Measurements from ENCODE around the gene C1orf226. TPM values are rescaled to one million over a fixed set of nuclear protein-coding genes. Genes with fewer than 3 reads are reported as not detected.
"Not testable (repeated sequence)": the region's sequence is repeated elsewhere in the genome, so short reads cannot be mapped to it uniquely, and the experiment has no call there.

The C1orf226 gene
- total RNA-seq, 1 donor from 2014 or later, result 2.0 TPM

DNA sequence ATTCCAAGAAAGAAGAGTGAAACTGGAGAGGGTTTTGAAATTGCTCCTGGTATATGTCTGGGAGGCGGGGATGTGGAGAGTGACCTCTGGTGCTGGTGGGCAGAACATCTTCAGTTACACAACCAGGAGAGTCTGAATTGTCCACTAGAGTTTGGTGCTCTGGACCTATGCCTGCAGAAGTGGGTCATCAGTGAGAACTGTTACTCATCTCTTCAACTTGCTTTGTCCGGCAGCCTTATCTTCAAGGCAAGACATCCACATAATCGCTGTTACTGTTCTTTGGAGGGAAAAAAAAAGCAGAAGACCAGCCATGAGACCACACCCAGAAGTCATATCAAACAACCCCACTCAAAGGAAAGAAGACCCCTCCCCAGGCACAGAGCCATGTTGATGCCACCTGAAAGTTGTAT lies 15.5 kb downstream of the C1orf226 start:
- no peak for DNase-seq (ENCODE audit: low spot score)
- intact Hi-C loops (cut with DNase I), result no loop called here

DNA sequence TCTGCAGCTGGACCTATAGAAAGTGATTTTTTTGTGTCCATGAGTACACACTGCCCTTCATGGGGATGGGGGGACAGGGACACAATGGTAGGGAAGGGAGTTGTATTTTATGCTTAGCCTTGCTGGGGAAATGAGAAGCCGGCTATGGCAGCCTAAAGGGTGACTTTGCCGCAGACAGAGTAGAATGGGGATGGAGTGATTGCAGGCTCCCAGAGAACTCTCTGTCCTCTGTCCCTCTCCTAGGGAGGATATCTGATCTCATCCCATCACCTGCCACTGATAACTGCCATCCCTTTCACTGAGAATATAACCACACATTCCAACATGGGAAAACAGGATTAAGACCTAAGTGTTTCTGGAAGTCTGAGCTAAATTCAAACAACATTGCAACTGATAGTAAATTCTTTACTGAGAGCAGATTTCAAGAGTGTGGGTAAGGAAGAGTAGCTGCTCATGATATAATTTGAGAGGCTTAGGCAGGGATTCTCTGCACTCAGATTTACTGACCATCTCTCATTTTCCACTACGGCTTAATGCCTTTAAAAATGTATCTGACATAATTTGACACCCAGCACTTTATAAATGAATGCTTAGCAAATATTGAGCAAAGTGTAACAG lies 16.5 kb downstream of the C1orf226 start:
- intact Hi-C loops (cut with DNase I), result no loop called here
- no peak for DNase-seq (ENCODE audit: low spot score)

DNA sequence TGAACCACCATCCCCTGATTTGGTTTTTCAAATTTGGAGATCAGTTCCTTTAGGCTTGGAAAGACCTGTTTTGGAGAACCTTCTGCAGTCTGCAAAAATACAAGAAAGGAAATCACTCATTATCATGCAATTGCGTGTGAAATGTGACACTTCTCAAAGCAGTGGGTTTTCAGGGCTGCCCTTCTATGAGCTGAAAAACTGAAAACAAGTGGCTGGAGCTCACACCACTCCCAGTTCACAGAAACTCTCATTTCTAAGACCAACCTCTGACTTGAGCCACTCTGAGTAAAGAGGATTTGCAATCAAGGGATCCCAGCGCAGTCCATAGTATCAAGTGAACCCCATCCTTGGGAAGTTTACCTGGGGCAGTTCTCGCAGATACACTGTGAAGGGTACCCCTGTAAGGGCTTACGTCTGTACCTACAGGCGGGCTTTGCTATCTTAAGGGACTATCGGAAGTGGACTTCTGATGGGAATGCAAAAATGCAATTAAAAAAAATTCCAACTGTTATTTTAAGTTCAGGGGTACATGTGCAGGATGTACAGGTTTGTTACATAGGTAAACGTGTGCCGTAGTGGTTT lies 17.6 kb downstream of the C1orf226 start:
- DNase-seq (ENCODE audit: low spot score), result no peak
- intact Hi-C loops (cut with DNase I), result no loop called here

DNA sequence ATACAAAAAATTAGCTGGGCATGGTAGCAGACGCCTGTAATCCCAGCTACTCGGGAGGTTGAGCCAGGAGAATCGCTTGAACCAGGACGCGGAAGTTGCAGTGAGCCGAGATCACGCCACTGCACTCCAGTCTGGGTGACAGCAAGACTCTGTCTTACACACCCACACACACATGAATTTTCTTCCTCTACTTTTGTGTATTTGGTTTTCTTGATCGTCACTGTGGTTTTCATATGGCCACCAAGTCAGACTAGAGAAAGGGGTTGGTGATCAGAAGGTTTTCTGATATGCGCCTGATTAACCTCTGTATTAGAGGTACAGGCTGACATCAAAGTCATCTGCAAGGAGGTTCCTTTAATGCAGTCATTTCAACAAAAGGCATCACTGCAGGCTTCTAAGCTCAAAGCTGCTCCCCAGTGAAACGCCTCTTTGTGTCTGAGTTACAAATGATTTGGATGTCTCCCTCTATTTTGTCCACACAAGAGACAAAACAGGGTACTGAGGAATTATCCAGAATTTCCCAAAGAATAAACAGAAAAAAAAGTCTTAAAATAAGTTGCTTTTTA lies 19.3 kb downstream of the C1orf226 start:
- DNase-seq (ENCODE audit: low spot score), result no peak
- intact Hi-C loops (cut with DNase I), result no loop called here

DNA sequence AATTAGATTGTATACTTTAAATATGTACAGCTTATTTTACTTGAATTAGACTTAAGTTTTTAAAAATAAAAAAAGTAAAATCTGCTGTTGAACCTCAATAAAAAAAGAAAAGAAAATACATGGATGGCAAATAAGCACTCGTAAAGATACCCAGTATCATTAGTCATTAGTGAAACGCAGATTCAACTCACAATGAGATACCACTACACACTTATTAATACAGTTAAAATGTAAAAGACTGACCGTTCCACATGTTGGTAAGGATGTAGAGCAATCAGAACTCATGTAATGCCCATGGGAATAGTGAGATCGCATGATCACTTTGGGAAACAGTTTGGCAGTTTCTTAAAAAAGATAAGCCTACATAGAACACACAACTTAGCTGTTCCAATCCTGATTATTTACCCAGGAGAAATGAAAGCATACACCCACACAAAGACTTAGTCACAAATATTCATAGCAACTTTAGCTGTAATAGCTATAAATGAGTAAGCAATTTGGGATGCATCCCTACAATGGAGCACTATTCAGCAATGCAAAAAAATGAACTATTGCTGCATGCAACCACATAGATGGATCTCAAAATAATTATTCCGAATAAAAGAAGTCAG lies 23.1 kb downstream of the C1orf226 start:
- DNase-seq (ENCODE audit: low spot score), result no peak
- intact Hi-C loops (cut with DNase I), result no loop called here

DNA sequence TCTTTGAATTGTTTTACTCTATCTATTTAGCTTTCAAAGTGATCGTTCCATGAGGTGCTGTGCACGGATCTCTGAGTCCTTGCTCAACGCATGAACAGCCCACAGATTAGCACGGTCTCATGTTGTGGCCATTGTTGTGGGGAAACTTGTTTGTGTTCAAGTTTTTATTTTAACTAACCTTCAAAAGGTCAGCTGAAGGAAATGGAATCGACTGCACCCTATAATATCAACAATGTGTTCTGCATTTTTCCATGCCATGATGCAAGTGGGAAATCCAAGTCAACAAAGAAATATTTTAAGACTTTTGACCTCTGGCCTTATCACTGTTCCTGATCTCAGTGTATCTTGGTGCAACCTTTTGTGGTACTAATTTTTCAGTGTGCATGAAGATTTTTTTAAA lies 24.3 kb downstream of the C1orf226 start:
- DNase-seq (ENCODE audit: low spot score), result no peak
- intact Hi-C loops (cut with DNase I), result no loop called here

DNA sequence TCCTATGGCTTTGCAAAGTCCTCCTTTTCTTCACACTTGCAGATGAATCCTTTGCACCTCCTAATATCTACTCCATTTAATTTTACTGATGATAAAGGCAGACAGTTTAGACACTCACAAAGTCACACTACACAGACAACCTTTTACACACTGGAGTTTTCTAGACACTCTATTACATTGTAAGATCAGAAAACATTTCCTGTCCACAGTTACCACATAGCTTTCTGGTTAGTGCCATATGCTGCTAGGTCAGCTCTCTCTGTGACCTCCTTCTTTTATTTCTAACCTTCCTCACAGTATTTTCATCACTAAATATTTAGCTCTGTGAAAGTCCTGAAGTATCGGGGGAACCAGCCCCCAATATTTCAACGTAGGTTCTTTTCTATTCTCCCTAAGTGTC lies 25.3 kb downstream of the C1orf226 start:
- intact Hi-C loops (cut with DNase I), result no loop called here

DNA sequence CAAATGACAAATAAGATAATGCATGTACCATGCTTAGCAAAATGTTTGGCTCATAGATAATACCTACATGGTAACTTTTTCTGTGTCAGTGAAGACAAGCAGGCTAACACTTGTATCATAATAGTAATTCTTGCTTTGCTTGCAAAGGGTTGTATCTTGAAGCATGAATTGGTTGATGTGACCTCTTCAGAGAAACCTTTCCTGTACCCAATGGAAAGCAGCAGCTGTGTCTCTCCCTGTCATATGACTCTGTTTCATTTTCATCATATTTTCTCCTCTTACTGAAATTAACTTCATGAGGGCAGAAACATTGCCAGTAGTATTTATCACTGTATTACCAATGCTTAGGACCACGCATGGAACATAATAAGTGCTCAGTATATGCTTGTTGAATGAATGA lies 26.0 kb downstream of the C1orf226 start:
- no peak for DNase-seq (ENCODE audit: low spot score)
- intact Hi-C loops (cut with DNase I), result no loop called here

More for the DNA sequence above, 25.3 kb downstream of the C1orf226 start:
- DNase-seq (ENCODE audit: low spot score), result no peak

DNA sequence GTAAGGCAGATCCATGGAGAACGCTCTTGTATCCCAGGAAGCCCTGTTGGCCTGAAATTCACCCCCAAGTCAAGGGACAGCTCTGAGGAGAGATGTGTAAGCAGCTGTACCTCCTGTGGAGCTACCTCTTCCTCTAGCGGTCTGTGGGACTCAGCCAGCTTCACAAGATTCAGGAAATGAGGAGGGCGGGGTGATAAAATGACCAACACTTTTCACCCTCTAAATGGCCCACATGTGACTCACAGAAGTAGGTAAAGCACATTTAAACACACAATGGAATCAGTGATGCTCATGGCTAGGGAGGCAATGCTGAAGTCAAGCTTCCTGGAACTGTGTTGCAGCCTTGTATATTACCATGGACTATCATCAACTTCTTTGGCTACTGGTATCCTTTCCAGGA lies 30.5 kb downstream of the C1orf226 start, which contains the start of gene SH2D1B:
SH2D1B (minus strand) TSS at position 135 of the 400 bp plus-strand sequence; CDS start at position 15, 120 bp downstream.
- DNase-seq (ENCODE audit: low spot score), result no peak
- intact Hi-C loops (cut with DNase I), result no loop called here

DNA sequence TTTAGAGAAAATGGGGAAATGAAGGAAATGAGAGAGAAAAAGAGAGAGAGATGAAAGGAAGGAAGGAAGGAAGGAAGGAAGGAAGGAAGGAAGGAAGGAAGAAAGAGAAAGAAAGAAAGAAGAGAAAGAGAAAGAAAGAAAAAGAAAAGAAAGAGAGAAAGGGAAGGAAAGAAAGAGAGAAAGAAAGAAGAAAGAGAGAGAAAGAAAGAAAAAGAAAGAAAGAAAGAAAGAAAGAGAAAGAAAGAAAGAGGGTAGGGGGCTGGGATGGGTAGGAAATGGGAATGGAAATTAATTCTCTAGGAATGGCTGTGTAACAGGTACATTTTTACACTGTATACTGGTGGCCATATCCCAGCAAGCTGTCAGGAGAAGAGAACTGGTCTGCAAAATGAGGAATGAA lies 34.7 kb downstream of the C1orf226 start:
- DNase-seq (ENCODE audit: low spot score), result no peak

DNA sequence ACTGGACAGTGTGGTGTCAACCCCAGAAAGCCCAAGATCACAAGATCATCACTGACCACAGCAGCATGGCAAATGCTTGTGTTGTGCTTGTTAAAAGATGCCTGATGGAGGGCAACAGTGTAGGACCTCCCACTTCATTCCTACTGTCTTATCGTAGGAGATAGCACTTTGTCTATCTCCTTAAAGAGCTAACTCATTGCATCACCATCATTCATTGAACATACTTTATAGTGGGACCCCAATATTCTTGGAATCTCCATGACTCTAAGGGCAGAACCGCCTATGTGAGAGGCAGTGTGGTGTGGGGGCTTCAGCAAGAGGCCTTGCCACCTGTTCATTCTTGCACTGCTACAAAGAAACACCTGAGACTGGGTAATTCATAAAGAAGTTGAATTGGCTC lies 35.4 kb downstream of the C1orf226 start:
- DNase-seq (ENCODE audit: low spot score), result no peak
- intact Hi-C loops (cut with DNase I), result no loop called here

More for the DNA sequence above, 34.7 kb downstream of the C1orf226 start:
- intact Hi-C loops (cut with DNase I), result no loop called here

DNA sequence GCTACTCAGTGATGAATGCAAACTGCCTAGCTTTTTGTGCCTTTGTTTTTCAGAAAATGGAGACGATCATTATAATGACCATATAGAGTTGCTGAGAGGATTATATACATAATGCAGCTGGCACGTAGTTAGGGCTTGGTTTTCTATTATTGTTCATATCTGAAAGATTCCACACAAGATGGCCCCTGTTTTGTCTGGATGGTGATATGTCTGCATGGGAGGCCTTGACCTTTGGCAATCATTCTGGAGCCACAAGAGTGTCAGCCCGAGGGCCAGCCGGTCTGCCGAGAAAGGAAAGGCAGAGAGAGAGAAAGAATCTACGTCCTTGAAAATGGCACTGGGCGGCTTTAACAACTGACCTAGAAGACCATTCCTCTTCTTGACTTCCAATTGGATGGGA lies 36.1 kb downstream of the C1orf226 start:
- DNase-seq (ENCODE audit: low spot score), result no peak
- intact Hi-C loops (cut with DNase I), result no loop called here

DNA sequence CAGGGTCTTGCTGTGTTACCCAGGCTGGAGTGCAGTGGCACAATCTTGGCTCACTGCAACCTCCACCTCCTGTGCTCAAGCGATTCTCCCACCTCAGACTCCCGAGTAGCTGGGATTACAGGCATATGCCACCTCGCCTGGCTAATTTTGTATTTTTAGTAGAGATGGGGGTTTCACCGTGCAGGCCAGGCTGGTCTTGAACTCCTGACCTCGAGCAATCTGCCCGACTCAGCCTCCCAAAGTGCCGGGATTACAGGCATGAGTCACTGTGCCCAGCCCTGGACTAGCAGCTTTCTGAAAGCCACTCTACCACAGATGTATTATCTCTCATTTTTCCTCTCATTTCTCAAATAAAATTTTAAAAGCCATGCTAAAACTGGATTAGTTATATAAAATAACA lies 37.1 kb downstream of the C1orf226 start:
- intact Hi-C loops (cut with DNase I); DNase-seq (ENCODE audit: low spot score): not testable (repeated sequence)

DNA sequence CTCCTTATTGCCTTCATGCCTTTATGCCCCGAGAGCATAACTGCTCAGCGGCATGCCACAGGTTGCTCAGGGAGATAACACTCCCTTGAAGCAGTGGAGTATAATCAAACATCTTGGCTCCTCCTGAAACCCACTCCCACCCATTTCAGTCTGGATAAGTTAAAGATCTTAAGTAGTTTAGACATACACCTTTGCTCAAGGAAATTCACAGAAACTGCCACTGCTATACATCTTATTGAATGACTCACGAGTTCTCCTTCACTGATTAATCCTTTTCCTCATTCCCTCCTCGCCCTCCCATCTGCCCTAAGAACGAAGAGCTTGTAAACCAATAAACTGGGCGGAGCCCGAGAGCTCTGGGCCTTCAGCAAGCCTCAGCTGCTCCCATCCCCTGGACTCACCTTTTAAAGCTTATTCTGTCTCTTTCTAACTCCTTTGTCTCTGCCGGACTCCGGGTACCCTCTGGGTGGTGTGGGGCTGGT lies 38.0 kb downstream of the C1orf226 start:
- DNase-seq (ENCODE audit: low spot score); intact Hi-C loops (cut with DNase I): not testable (repeated sequence)

DNA sequence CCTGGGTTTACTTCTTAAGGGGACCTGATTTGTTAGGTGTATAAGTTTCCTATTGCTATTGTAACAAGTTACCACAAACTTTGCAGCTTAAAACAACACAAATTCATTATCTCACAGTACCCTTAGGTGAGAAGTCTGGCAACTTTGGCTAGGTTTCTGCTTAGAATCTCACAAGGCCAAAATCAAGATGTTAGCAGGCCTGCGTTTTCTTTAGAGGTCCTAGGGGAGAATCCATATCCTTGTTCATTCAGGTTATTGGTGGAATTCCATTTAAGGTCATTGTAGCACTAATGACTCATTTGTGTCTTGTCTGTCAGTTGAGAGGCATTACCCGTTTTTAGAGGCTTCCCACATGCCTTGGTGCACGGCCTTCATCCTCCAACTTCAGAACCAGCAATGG lies 38.6 kb downstream of the C1orf226 start:
- intact Hi-C loops (cut with DNase I), result no loop called here
- DNase-seq (ENCODE audit: low spot score), result no peak

DNA sequence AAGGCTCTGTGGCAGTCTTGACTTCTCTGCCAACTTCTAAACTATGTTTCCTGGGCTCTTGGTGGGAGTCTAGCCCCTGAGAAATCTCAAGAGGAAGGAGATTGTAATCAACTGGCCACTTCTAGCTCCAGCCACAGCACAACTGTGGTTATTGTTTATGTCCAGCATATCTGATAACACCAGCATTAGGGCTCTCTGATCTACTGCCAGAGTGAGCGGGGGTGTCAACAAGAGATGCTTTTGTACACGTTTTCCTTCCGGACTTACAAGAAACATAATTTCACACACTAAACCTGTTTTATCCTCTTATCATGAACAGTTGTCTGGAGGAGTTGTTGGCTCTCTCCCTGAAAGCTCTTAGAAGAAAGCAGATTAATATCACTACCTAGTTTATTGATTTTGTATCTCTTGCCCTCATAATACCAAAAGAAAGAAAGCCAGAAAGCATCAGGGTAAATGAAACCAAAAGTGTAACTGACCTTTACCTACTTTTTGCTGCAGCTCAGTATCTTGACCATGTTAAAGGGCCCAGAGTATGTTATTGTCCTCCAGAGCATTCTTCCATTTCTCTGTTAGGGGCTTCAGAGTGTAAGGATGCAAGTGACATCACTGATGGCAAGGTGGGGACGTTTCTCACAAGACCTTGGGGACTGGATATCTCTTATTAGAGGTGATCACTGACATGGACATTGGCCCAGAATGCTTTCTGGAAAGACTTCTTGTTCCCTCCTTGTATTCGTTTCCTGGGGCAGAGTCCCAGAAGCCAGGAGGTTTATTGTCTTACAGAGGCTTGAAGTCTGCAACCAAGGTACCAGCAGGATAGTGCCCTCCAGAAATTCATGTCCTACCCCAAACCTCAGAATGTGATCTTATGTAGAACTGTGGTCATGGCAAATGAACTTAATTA lies 40.0 kb downstream of the C1orf226 start:
- DNase-seq (ENCODE audit: low spot score), result no peak
- intact Hi-C loops (cut with DNase I), result no loop called here

DNA sequence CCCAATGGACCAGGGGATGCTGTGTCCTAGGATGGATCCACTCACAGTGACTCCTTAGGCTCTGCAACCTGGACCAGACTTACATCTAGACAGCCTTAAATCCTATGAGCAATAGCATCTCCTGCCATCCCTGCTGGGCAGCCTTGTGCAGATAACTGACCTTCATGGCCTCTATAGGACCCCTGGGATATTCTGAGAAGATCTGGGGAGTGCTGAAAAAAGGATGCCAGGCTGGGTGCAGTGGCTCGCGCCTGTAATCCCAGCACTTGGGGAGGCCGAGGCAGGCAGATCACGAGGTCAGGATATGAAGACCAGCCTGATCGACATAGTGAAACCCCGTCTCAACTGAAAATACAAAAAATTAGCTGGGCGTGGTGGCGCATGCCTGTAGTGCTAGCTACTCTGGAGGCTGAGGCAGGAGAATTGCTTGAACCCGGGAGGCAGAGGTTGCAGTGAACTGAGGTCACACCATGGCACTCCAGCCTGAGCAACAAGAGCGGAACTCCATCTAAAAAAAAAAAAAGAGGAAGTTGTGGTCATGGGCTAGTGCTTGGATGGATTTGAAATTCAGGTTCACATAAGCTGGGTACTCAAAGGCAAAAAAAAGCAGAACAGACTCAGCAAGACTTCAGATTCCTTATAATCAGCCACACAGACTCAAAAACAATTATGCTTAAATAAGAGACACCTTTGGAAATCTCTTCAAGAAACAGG lies 41.3 kb downstream of the C1orf226 start:
- intact Hi-C loops (cut with DNase I), result no loop called here
- DNase-seq (ENCODE audit: low spot score), result no peak

DNA sequence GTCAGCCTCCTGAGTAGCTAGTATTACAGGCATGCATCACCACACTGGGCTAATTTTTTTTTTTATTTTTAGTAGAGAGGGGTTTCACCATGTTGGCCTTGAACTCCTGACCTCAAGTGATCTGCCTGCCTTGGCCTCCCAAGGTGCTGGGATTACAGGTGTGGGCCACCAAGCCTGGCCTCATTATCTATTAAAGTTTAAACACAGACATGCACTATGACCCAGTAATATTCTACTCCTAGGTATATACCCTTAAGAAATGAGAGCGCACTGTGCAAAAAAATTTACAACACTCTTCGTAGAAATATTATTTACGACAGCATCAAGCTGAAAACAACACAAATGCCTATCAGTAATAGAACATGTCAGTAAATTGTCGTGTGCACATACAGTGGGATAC lies 49.1 kb downstream of the C1orf226 start:
- DNase-seq (ENCODE audit: low spot score), result no peak
- intact Hi-C loops (cut with DNase I), result no loop called here
